22Rv1 (cell line): ENCODE results near the gene LRWD1.

Experiments used
- ZFX ChIP-seq: fragments of 450-650 bp; IDR thresholded peaks from 2 replicates; pipeline ENCODE4 v1.6.1; 2017; ENCODE audit warnings: antibody characterized with exemption, borderline replicate concordance
- TF ChIP-seq, protein P1 (sequence below): fragments of 450-650 bp; IDR thresholded peaks from 2 replicates; pipeline ENCODE4 v1.5.1; 2017; ENCODE audit warnings: mild to moderate bottlenecking

DNA sequence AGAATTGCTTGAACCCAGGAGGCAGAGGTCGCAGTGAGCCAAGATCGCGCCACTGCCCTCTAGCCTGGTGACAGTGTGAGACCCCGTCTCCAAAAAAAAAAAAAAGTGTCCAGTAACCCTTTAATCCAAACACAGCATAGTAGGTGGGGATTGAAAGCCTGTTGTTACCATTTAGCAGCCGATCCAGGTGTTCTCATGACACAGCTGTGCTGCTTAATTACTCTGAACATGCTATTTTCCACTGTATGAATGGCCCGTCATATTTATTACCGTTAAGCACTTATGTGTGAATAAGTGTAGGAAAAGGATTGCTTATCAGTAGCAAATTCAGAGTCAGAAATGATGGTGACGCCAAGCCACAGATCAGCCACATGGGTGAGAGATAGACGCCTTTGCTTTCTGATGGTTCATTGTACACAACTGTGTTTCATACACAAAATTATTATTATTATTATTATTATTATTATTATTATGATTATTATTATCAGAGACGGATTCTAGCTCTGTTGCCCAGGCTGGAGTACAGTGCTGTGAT lies 43.0 kb upstream of the LRWD1 start:
- TF ChIP-seq, protein P1, sequence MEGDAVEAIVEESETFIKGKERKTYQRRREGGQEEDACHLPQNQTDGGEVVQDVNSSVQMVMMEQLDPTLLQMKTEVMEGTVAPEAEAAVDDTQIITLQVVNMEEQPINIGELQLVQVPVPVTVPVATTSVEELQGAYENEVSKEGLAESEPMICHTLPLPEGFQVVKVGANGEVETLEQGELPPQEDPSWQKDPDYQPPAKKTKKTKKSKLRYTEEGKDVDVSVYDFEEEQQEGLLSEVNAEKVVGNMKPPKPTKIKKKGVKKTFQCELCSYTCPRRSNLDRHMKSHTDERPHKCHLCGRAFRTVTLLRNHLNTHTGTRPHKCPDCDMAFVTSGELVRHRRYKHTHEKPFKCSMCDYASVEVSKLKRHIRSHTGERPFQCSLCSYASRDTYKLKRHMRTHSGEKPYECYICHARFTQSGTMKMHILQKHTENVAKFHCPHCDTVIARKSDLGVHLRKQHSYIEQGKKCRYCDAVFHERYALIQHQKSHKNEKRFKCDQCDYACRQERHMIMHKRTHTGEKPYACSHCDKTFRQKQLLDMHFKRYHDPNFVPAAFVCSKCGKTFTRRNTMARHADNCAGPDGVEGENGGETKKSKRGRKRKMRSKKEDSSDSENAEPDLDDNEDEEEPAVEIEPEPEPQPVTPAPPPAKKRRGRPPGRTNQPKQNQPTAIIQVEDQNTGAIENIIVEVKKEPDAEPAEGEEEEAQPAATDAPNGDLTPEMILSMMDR = no peak
- no peak for TF ChIP-seq ZFX
